GM19438 (cell line): ENCODE results near the gene USP8.
"Not testable (repeated sequence)": the region's sequence is repeated elsewhere in the genome, so short reads cannot be mapped to it uniquely, and the experiment has no call there.

Experiments
- ATAC-seq: cut with Tn5 transposase; IDR thresholded peaks from one replicate; pipeline ENCODE4 v1.9.1; 2021; ENCODE audit warnings: low read depth; ENCODE audit not compliant: unreplicated experiment

The USP8 gene

GRCh38 chr15:50424066-50424890, at the start of gene USP8:
Gene USP8 (plus strand): TSS chr15:50424405. CDS start chr15:50439074, 14,669 bp downstream.
- peak; percentile 97 for ATAC-seq

- ATAC-seq = peak; percentile 98
These were observed 46.1 kb upstream of the USP8 start for GRCh38 chr15:50377867-50378751.

GRCh38 chr15:50378776-50379175, 45.4 kb upstream of the USP8 start:
- ATAC-seq = no peak

GRCh38 chr15:50379413-50379812, 44.8 kb upstream of the USP8 start:
- ATAC-seq = not testable (repeated sequence)

- ATAC-seq = no peak
These were observed 44.1 kb upstream of the USP8 start for GRCh38 chr15:50380089-50380488.

GRCh38 chr15:50381438-50381837, 42.8 kb upstream of the USP8 start:
- ATAC-seq = no peak

- not testable (repeated sequence) for ATAC-seq
These were observed 41.8 kb upstream of the USP8 start for GRCh38 chr15:50382408-50382807.

- ATAC-seq = peak; percentile 79
These were observed 33.5 kb upstream of the USP8 start for GRCh38 chr15:50390554-50391264.

- ATAC-seq = not testable (repeated sequence)
These were observed 32.6 kb upstream of the USP8 start for GRCh38 chr15:50391561-50391960.

- ATAC-seq = no peak
These were observed 12.3 kb upstream of the USP8 start for GRCh38 chr15:50411870-50412269.

- no peak for ATAC-seq
These were observed 9.6 kb upstream of the USP8 start for GRCh38 chr15:50414624-50415023.

- ATAC-seq = no peak
These were observed 8.3 kb upstream of the USP8 start for GRCh38 chr15:50415752-50416404.

GRCh38 chr15:50416890-50417289, 7.3 kb upstream of the USP8 start:
- ATAC-seq = no peak

GRCh38 chr15:50418041-50418583, 6.1 kb upstream of the USP8 start:
- no peak for ATAC-seq

- no peak for ATAC-seq
These were observed 1.0 kb downstream of the USP8 start for GRCh38 chr15:50425219-50425618.

GRCh38 chr15:50425678-50426246, 1.6 kb downstream of the USP8 start:
- ATAC-seq = not testable (repeated sequence)

- ATAC-seq = no peak
These were observed 2.2 kb downstream of the USP8 start for GRCh38 chr15:50426428-50426827.

GRCh38 chr15:50431204-50431603, 7.0 kb downstream of the USP8 start:
- no peak for ATAC-seq

GRCh38 chr15:50432230-50432629, 8.0 kb downstream of the USP8 start:
- no peak for ATAC-seq

- ATAC-seq = no peak
These were observed 11.6 kb downstream of the USP8 start for GRCh38 chr15:50435772-50436171.
